K562 (cell line): Measurements from ENCODE around the gene ST14. TPM values are rescaled to one million over a fixed set of nuclear protein-coding genes. Genes with fewer than 3 reads are reported as not detected.

Source experiments
- ATAC-seq: fragments of 200-7000 bp; cut with Tn5 transposase; 3 replicates; pipeline ENCODE4 v1.9.1; 2020; ENCODE audit warnings: moderate library complexity
- BruUV-seq: library from RNA; stranded (reverse); fragments of 400-500 nt; replicated peaks from 2 replicates; lab custom pipeline; 2021; lab: Mats Ljungman, UMichigan
- CTCF ChIA-PET: fragments of 300-600 bp; formaldehyde crosslinking; extraction: SDS; loops from one replicate; lab custom pipeline; 2021; ENCODE audit warnings: low intra/inter-chr PET ratio; lab: Yijun Ruan, JAX
- POLR2A ChIA-PET: fragments of 300-600, 350-650 bp; sonication (Branson Sonifier 250); formaldehyde crosslinking; extraction: SDS; loops from one replicate; lab custom pipeline; 2021; ENCODE audit warnings: antibody characterized with exemption, inconsistent platforms; lab: Yijun Ruan, JAX
- DNase-seq, 4 experiments: peaks; one replicate each; pipeline versions ENCODE4 v3.0.0 to v3.0.0-alpha.2; 2011 to 2018; ENCODE audit warnings: low spot score in 3 of 4, mixed read lengths in 3 of 4; ENCODE audit errors: extremely low read depth in 1 of 4
- FAIRE-seq: peaks from 2 replicates; lab custom pipeline; 2011; peaks lifted over from hg19 to GRCh38; lab: Jason Lieb, UNC
- H2AFZ ChIP-seq: 2 replicates; pipeline ENCODE4 v1.6.0; 2011; ENCODE audit warnings: low read depth, low read length, control low read depth, inconsistent platforms
- H3K27ac ChIP-seq: fragments of 200-600 bp; 3 replicates; pipeline ENCODE4 v1.8.0; 2011; ENCODE audit warnings: low read depth, mild to moderate bottlenecking, control low read depth, inconsistent platforms, low read length, moderate library complexity, mixed read lengths; ENCODE audit errors: extremely low read depth
- H3K27me3 ChIP-seq, 2 experiments: fragments of 300-600 bp in 1 of 2; 2 replicates in 1 of 2; 3 replicates in 1 of 2; pipeline versions ENCODE4 v1.6.0 to v1.8.0; 2011; ENCODE audit warnings: inconsistent platforms in 2 of 2, low read length in 2 of 2, mild to moderate bottlenecking in 1 of 2, mixed read lengths in 1 of 2, moderate library complexity in 1 of 2; ENCODE audit not compliant: control insufficient read depth in 2 of 2, insufficient read depth in 2 of 2
- H3K36me3 ChIP-seq: fragments of 300-600 bp; 3 replicates; pipeline ENCODE4 v1.8.0; 2011; ENCODE audit warnings: mild to moderate bottlenecking, low read length, inconsistent platforms; ENCODE audit not compliant: control insufficient read depth, insufficient read depth
- H3K4me1 ChIP-seq, 2 experiments: fragments of 200-600 bp in 1 of 2; replicated peaks in 1 of 2; 2 replicates in 1 of 2; 3 replicates in 1 of 2; pipeline versions ENCODE4 v1.5.1 to v1.8.0; 2011; ENCODE audit warnings: inconsistent platforms in 2 of 2, low read length in 2 of 2, mild to moderate bottlenecking in 1 of 2, mixed read lengths in 1 of 2, moderate library complexity in 1 of 2; ENCODE audit not compliant: control insufficient read depth in 2 of 2, insufficient read depth in 2 of 2
- H3K4me2 ChIP-seq: 2 replicates; pipeline ENCODE4 v1.6.1; 2011; ENCODE audit warnings: low read length, control low read depth, inconsistent platforms, mixed read lengths; ENCODE audit not compliant: insufficient read depth
- H3K4me3 ChIP-seq: fragments of 200-600 bp; sonication (generic), shearing (Covaris generic); 2 replicates; pipeline ENCODE4 v1.5.1; 2016; ENCODE audit warnings: control low read depth, inconsistent platforms
- H3K79me2 ChIP-seq: fragments of 200-600 bp; 3 replicates; pipeline ENCODE4 v1.8.0; 2011; ENCODE audit warnings: low read length, inconsistent platforms; ENCODE audit not compliant: control insufficient read depth, insufficient read depth
- H3K9ac ChIP-seq, 2 experiments: 2 replicates each; pipeline versions ENCODE4 v1.6.0 to v1.6.1; 2011; ENCODE audit warnings: low read depth in 2 of 2, low read length in 2 of 2, control low read depth in 1 of 2, inconsistent platforms in 1 of 2, mild to moderate bottlenecking in 1 of 2, mixed read lengths in 1 of 2; ENCODE audit not compliant: insufficient read depth in 1 of 2
- H3K9me1 ChIP-seq: one replicate; pipeline ENCODE4 v1.6.0; 2011; ENCODE audit warnings: inconsistent platforms, mild to moderate bottlenecking, low read length, moderate library complexity; ENCODE audit not compliant: control insufficient read depth, insufficient read depth
- H3K9me3 ChIP-seq: replicated peaks from 2 replicates; pipeline ENCODE4 v1.5.1; 2011; ENCODE audit warnings: low read depth, low read length, inconsistent platforms; ENCODE audit not compliant: control insufficient read depth, insufficient read depth
- H4K20me1 ChIP-seq: replicated peaks from 2 replicates; pipeline ENCODE4 v1.6.1; 2011; ENCODE audit warnings: low read length, inconsistent platforms, mixed read lengths; ENCODE audit not compliant: control insufficient read depth, insufficient read depth
- E2F3 ChIP-seq: fragments of 250-450 bp; sonication (Bioruptor Pico); IDR thresholded peaks from 2 replicates; pipeline ENCODE4 v1.4.0; 2020; ENCODE audit warnings: mild to moderate bottlenecking
- SMAD1 ChIP-seq: fragments of 150-350 bp; IDR thresholded peaks from 2 replicates; pipeline ENCODE4 v1.6.1; 2014; ENCODE audit warnings: low read length, low read depth; ENCODE audit not compliant: partially characterized antibody
- WHSC1 ChIP-seq: IDR thresholded peaks from one replicate; pipeline ENCODE4 v1.6.1; 2012; ENCODE audit warnings: low read length, control low read depth, inconsistent platforms
- ZNF23 ChIP-seq: fragments of 250-450 bp; sonication (Bioruptor Pico); IDR thresholded peaks from 2 replicates; pipeline ENCODE4 v1.4.0; 2020; ENCODE audit warnings: mild to moderate bottlenecking
- WGBS: fragments of 100-300 bp; shearing (Covaris generic); methylation state at CpG from one replicate; pipeline ENCODE4 v1.1.6; 2016; ENCODE audit warnings: low coverage, mixed read lengths; ENCODE audit not compliant: insufficient coverage; ENCODE audit errors: missing lambda C conversion rate; 5-methylcytosine and 5-hydroxymethylcytosine counted together
- in situ Hi-C: fragments of 300-500 bp; cut with MboI; formaldehyde crosslinking; loops from 4 replicates; pipeline ENCODE4 v1.15.0; 2018; ENCODE audit warnings: inconsistent platforms, mixed read lengths
- intact Hi-C: fragments of 100-400 bp; cut with micrococcal nuclease; formaldehyde crosslinking; loops from 2 replicates; pipeline ENCODE4 v1.14.2; 2022
- polyA plus RNA-seq, 8 experiments: library from polyadenylated mRNA; depleted of rRNA in 4 of 8; stranded (reverse) in 5 of 8; unstranded in 3 of 8; fragments of >200 nt; fragmentation: Nextera tagmentation in 2 of 8; fragmentation: Illumina TruSeq in 1 of 8; extraction: Ambion mirVana in 2 of 8; extraction: Trizol in 1 of 8; gene quantifications; 2 replicates each; pipeline versions ENCODE4 v1.2.1 to v1.2.3, GENCODE V29; 2011 to 2014; ENCODE audit warnings: inconsistent platforms in 1 of 8, missing spikeins in 1 of 8
- total RNA-seq, 7 experiments: library from RNA; depleted of rRNA in 6 of 7; stranded (reverse); fragments of >200 nt in 6 of 7; fragmentation: Illumina TruSeq in 2 of 7; extraction: Trizol in 2 of 7; gene quantifications; 2 replicates each; pipeline versions ENCODE4 v1.2.1 to v1.2.3, GENCODE V29; 2011 to 2021; ENCODE audit warnings: low replicate concordance in 1 of 7
- TF ChIP-seq, protein P1 (sequence below): fragments of 250-450 bp; sonication (Bioruptor Pico); IDR thresholded peaks from 2 replicates; pipeline ENCODE4 v1.5.0; 2021; ENCODE audit warnings: mild to moderate bottlenecking, borderline replicate concordance
- TF ChIP-seq, protein P2 (sequence below): sonication (generic); formaldehyde crosslinking; IDR thresholded peaks from 2 replicates; pipeline ENCODE4 v1.9.0; 2022; ENCODE audit warnings: mild to moderate bottlenecking, missing genetic modification reagents
- TF ChIP-seq, protein P3 (sequence below): fragments of 250-450 bp; sonication (Bioruptor Pico); IDR thresholded peaks from 2 replicates; pipeline ENCODE4 v1.6.1; 2021; ENCODE audit warnings: mild to moderate bottlenecking

The ST14 gene
- total and polyA plus RNA-seq, 9 of the 15 experiments (the other 6 are each of a cell fraction or from before 2014, with no cell fraction given): 0.08 to 0.20 TPM; not detected in 7

DNA sequence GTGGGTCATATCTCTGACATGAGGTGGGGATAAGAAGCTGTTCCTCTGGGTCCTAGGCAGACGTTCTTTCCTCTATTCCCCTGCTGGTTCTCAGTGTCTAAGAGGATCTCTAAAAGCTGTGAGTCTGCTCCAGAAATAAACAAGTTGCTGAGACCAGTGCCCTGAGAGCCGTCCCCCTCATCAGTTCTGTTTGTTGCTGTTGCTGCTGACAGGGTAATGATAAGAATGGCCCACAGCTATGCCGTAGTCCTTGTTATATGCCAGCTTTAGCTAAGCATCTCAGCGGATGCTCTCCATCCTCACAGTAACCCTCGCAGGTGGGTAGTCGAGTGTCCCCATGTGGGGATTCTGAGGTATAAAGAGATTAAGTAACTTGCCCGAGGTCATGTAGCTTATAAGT, 23.5 kb upstream of the ST14 start:
- WGBS: 77% methylated on average over 7 of the region's 7 CpGs
- H3K9ac ChIP-seq: no peak overlapping the region
- peaks cover 0 to 2% of the 10 kb centered on the region in 2 experiments; a peak in 1 of 5 replicates for H3K4me1 ChIP-seq
- no peaks in the 10 kb centered on the region for H4K20me1 ChIP-seq
- no peaks in the 10 kb centered on the region for H3K27me3 ChIP-seq
- BruUV-seq: no TSS peak
- H2AFZ ChIP-seq: no peak overlapping the region
- no peak overlapping the region for H3K4me3 ChIP-seq
- FAIRE-seq: peak; percentile 26
- peaks cover 89% of the 10 kb centered on the region for H3K36me3 ChIP-seq
- no peak for ATAC-seq
- POLR2A ChIA-PET: interaction anchor here (0.6 to 1.1 kb wide), 4 partner anchors 9 to 148 kb away, joined by 3 to 4 read pairs (median 3); no protein-coding TSS in a partner anchor
- no peaks in the 10 kb centered on the region for H3K9me3 ChIP-seq
- TF ChIP-seq, protein P1, sequence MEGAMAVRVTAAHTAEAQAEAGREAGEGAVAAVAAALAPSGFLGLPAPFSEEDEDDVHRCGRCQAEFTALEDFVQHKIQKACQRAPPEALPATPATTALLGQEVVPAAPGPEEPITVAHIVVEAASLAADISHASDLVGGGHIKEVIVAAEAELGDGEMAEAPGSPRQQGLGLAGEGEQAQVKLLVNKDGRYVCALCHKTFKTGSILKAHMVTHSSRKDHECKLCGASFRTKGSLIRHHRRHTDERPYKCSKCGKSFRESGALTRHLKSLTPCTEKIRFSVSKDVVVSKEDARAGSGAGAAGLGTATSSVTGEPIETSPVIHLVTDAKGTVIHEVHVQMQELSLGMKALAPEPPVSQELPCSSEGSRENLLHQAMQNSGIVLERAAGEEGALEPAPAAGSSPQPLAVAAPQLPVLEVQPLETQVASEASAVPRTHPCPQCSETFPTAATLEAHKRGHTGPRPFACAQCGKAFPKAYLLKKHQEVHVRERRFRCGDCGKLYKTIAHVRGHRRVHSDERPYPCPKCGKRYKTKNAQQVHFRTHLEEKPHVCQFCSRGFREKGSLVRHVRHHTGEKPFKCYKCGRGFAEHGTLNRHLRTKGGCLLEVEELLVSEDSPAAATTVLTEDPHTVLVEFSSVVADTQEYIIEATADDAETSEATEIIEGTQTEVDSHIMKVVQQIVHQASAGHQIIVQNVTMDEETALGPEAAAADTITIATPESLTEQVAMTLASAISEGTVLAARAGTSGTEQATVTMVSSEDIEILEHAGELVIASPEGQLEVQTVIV (CRISPR knock-in tag): no peak
- H3K4me2 ChIP-seq: no peak overlapping the region
- in situ Hi-C loops (no loop called here), intact Hi-C loops (loop anchor here (10.0 kb wide), 1 partner anchor 351 kb away; no protein-coding TSS in a partner anchor)
- H3K79me2 ChIP-seq: no peaks in the 10 kb centered on the region; the same call in 2 of the 3 replicates
- CTCF ChIA-PET: no interaction called here
- H3K27ac ChIP-seq: no peak overlapping the region
- no peaks in the 10 kb centered on the region for H3K9me1 ChIP-seq
- DNase-seq: no peak

DNA sequence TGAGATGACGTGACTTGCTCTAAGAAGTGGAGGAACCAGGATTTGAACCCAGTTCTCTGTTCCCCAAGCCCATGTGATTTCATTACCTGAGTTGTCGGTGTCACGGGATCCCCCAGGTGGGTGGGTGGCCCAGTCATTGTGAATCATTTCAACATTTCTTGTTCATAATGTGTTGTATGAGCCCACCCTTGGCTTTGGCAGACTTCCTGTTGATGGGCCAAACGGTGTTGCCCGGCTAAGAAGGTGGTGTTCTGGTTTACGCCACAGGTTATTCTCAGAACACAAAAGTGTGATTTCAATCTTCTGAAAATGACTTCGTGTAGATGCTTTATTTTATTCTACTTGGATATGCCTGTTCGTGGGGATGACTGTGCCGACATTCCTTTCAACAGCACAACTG, 21.6 kb upstream of the ST14 start:
- no peak overlapping the region for H3K4me2 ChIP-seq
- no peaks in the 10 kb centered on the region for H4K20me1 ChIP-seq
- BruUV-seq: no TSS peak
- no peaks in the 10 kb centered on the region for H3K27me3 ChIP-seq
- intact Hi-C loops (loop anchor here (10.0 kb wide), 1 partner anchor 353 kb away; no protein-coding TSS in a partner anchor), in situ Hi-C loops (no loop called here)
- WGBS: 88% methylated on average over 9 of the region's 9 CpGs
- H3K4me3 ChIP-seq: no peak overlapping the region
- no peaks in the 10 kb centered on the region for H3K9me3 ChIP-seq
- TF ChIP-seq WHSC1 (no peak), ZNF23 (CRISPR knock-in tag) (no peak), E2F3 (CRISPR knock-in tag) (no peak), SMAD1 (no peak)
- TF ChIP-seq, protein P2, sequence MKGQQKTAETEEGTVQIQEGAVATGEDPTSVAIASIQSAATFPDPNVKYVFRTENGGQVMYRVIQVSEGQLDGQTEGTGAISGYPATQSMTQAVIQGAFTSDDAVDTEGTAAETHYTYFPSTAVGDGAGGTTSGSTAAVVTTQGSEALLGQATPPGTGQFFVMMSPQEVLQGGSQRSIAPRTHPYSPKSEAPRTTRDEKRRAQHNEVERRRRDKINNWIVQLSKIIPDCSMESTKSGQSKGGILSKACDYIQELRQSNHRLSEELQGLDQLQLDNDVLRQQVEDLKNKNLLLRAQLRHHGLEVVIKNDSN (CRISPR knock-in tag): no peak
- TF ChIP-seq, protein P3, sequence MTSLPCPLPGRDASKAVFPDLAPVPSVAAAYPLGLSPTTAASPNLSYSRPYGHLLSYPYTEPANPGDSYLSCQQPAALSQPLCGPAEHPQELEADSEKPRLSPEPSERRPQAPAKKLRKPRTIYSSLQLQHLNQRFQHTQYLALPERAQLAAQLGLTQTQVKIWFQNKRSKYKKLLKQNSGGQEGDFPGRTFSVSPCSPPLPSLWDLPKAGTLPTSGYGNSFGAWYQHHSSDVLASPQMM (CRISPR knock-in tag): no peak
- H3K27ac ChIP-seq: no peak overlapping the region
- peaks cover 89% of the 10 kb centered on the region; the same call in 2 of the 3 replicates for H3K36me3 ChIP-seq
- ChIA-PET POLR2A (no interaction called here), CTCF (no interaction called here)
- no peak for DNase-seq
- H3K9ac ChIP-seq: no peak overlapping the region
- H3K9me1 ChIP-seq: no peaks in the 10 kb centered on the region
- ATAC-seq: no peak
- FAIRE-seq: no peak
- H2AFZ ChIP-seq: no peak overlapping the region
- no peaks in the 10 kb centered on the region for H3K4me1 ChIP-seq
- no peaks in the 10 kb centered on the region for H3K79me2 ChIP-seq
